Measurements from ENCODE around the gene TMEM61. TPM values are rescaled to one million over a fixed set of nuclear protein-coding genes. Genes with fewer than 3 reads are reported as not detected.

Gene TMEM61
- total and polyA plus RNA-seq, 11 donors = 0.48 to 1.2 TPM; not detected in 9

- no peaks in the 10 kb centered on the region for H3K9me3 ChIP-seq
- H3K4me1 ChIP-seq = peaks cover 0 to 12% (median 0%) of the 10 kb centered on the region in 12 donors
- DNase-seq (no peak), ATAC-seq (no peak)
- intact Hi-C loops (cut with DNase I) = no loop called here
- H3K36me3 ChIP-seq = no peaks in the 10 kb centered on the region
- peaks cover 0 to 31% (median 5%) of the 10 kb centered on the region in 9 donors for H3K27me3 ChIP-seq
- WGBS, 4 donors = 81 to 85% (median 83%) methylated on average over 6 of the region's 6 CpGs
- no peak for TF ChIP-seq POLR2A (IDR thresholded peaks at IDR 0.05)
- no peak for TF ChIP-seq CTCF (IDR thresholded peaks at IDR 0.05)
- no peak overlapping the region for H3K27ac ChIP-seq
- no peak overlapping the region for H3K4me3 ChIP-seq
These were observed 3.7 kb upstream of the TMEM61 start for GRCh38 chr1:54976747-54977146.

- intact Hi-C loops (cut with DNase I) = no loop called here
- H3K27ac ChIP-seq = no peak overlapping the region
These were observed 2.7 kb upstream of the TMEM61 start for GRCh38 chr1:54977533-54978297.

GRCh38 chr1:54978528-54979326, 1.7 kb upstream of the TMEM61 start:
- WGBS, 4 donors = 91 to 98% (median 94%) methylated on average over 9 of the region's 9 CpGs
- intact Hi-C loops (cut with DNase I) = no loop called here
- peaks cover 0 to 12% (median 0%) of the 10 kb centered on the region in 12 donors for H3K4me1 ChIP-seq
- H3K9me3 ChIP-seq = no peaks in the 10 kb centered on the region
- no peak overlapping the region for H3K4me3 ChIP-seq
- peaks cover 0 to 38% (median 5%) of the 10 kb centered on the region in 9 donors for H3K27me3 ChIP-seq
- TF ChIP-seq POLR2A (IDR thresholded peaks at IDR 0.05) = no peak
- no peak for TF ChIP-seq CTCF (IDR thresholded peaks at IDR 0.05)
- no peak overlapping the region for H3K27ac ChIP-seq
- H3K36me3 ChIP-seq = no peaks in the 10 kb centered on the region
- DNase-seq = no peak
- ATAC-seq = no peak

More at GRCh38 chr1:54977533-54978297, 2.7 kb upstream of the TMEM61 start:
- ATAC-seq (no peak), DNase-seq (no peak)
- TF ChIP-seq CTCF (IDR thresholded peaks at IDR 0.05) (no peak), POLR2A (IDR thresholded peaks at IDR 0.05) (no peak)
- Histone ChIP-seq H3K27me3 (peaks cover 0 to 32% (median 5%) of the 10 kb centered on the region in 9 donors), H3K9me3 (no peaks in the 10 kb centered on the region), H3K4me3 (no peak overlapping the region), H3K4me1 (peaks cover 0 to 12% (median 0%) of the 10 kb centered on the region in 12 donors), H3K36me3 (no peaks in the 10 kb centered on the region)
- WGBS, 4 donors = 86 to 96% (median 94%) methylated on average over 5 of the region's 5 CpGs

- H3K36me3 ChIP-seq = no peaks in the 10 kb centered on the region
- H3K4me1 ChIP-seq = peaks cover 0 to 12% (median 0%) of the 10 kb centered on the region in 12 donors
- no peak overlapping the region for H3K27ac ChIP-seq
- H3K9me3 ChIP-seq = no peaks in the 10 kb centered on the region
- TF ChIP-seq CTCF (IDR thresholded peaks at IDR 0.05) (no peak), POLR2A (IDR thresholded peaks at IDR 0.05) (no peak)
- WGBS, 4 donors = 65 to 88% (median 74%) methylated on average over 4 to 5 of the region's 5 CpGs
- DNase-seq (no peak), ATAC-seq (no peak)
- intact Hi-C loops (cut with DNase I) = no loop called here
- peaks cover 0 to 40% (median 5%) of the 10 kb centered on the region in 9 donors for H3K27me3 ChIP-seq
- no peak overlapping the region for H3K4me3 ChIP-seq
These were observed 1.0 kb upstream of the TMEM61 start for GRCh38 chr1:54979327-54979891.
